Activated naive CD4-positive, alpha-beta T cell treated with anti-CD3 and anti-CD28 coated beads, Interleukin-2, amount 50 U/mL, for 72 hours (primary cell): ENCODE results near the gene NEXMIF. TPM values are rescaled to one million over a fixed set of nuclear protein-coding genes. Genes with fewer than 3 reads are reported as not detected.

ENCODE experiments used
- total RNA-seq, 2 donors: library from RNA; stranded (reverse); gene quantifications; one replicate each; pipeline ENCODE4 v1.2.3, GENCODE V29; 2022

Gene NEXMIF
- total RNA-seq, 2 donors from 2014 or later, result 1.5 to 2.1 TPM

Other genes with a start within 250 kb of the NEXMIF start
- 10 to 100 TPM; 38.2 to 53.8 TPM for gene ABCB7, start 230.8 kb upstream of the NEXMIF start, total RNA-seq